Karpas-422 (cell line): ENCODE measurements around the gene PARP15. TPM values are rescaled to one million over a fixed set of nuclear protein-coding genes. Genes with fewer than 3 reads are reported as not detected.

Source experiments
- total RNA-seq: library from RNA; depleted of rRNA; stranded (reverse); fragments of >200 nt; shearing (Covaris generic); gene quantifications from 2 replicates; pipeline ENCODE4 v1.2.3, GENCODE V29; 2014; ENCODE audit warnings: low replicate concordance; rRNA removed

The PARP15 gene
- total RNA-seq, 1 experiment from 2014 or later: 54.3 TPM

Other genes starting within 250 kb of the PARP15 start
- 45.8 and 54.0 TPM in 2 replicates for gene MIX23, start 194.4 kb upstream of the PARP15 start, total RNA-seq
- gene FAM162A, start 193.5 kb upstream of the PARP15 start, total RNA-seq: 138 and 197 TPM in 2 replicates
- 5.3 and 7.1 TPM in 2 replicates for gene WDR5B, start 161.6 kb upstream of the PARP15 start, total RNA-seq
- 33.3 and 67.1 TPM in 2 replicates for gene KPNA1, start 62.7 kb upstream of the PARP15 start, total RNA-seq
- 19.8 and 24.4 TPM in 2 replicates for gene PARP9, start 13.3 kb upstream of the PARP15 start, total RNA-seq
- 38.7 and 55.8 TPM in 2 replicates for gene DTX3L, start 13.3 kb upstream of the PARP15 start, total RNA-seq
- gene PARP14, start 103.2 kb downstream of the PARP15 start, total RNA-seq: 15.4 and 18.7 TPM in 2 replicates
- 16.4 and 28.2 TPM in 2 replicates for gene HSPBAP1, start 216.2 kb downstream of the PARP15 start, total RNA-seq
- gene SLC49A4, start 217.4 kb downstream of the PARP15 start, total RNA-seq: 6.3 and 6.4 TPM in 2 replicates